Lower lobe of right lung (tissue), 2 donors: ENCODE measurements around the gene ST6GAL2. TPM values are rescaled to one million over a fixed set of nuclear protein-coding genes. Genes with fewer than 3 reads are reported as not detected.

Experiments used
- ATAC-seq, 2 donors: fragments of 200-7000 bp; cut with Tn5 transposase; one replicate each; pipeline ENCODE4 v1.9.1; 2020 to 2022; ENCODE audit warnings: mild to moderate bottlenecking in 2 of 2, moderate library complexity in 2 of 2
- DNase-seq: peaks from one replicate; pipeline ENCODE4 v3.0.0-alpha.2; 2020
- H3K27ac ChIP-seq: fragments of 200-600 bp; one replicate; pipeline ENCODE4 v1.8.0; 2022
- H3K27me3 ChIP-seq: fragments of 200-600 bp; one replicate; pipeline ENCODE4 v1.8.0; 2022; ENCODE audit warnings: low read depth
- H3K36me3 ChIP-seq: fragments of 200-600 bp; one replicate; pipeline ENCODE4 v1.8.0; 2022; ENCODE audit warnings: mild to moderate bottlenecking
- H3K4me1 ChIP-seq: fragments of 200-600 bp; one replicate; pipeline ENCODE4 v1.8.0; 2022
- H3K4me3 ChIP-seq: fragments of 200-600 bp; one replicate; pipeline ENCODE4 v1.8.0; 2022; ENCODE audit warnings: mild to moderate bottlenecking
- H3K9me3 ChIP-seq: fragments of 200-600 bp; one replicate; pipeline ENCODE4 v1.8.0; 2022
- CTCF ChIP-seq: fragments of 200-600 bp; IDR thresholded peaks from one replicate; pipeline ENCODE4 v1.8.0; 2022; ENCODE audit warnings: antibody characterized with exemption, mild to moderate bottlenecking
- intact Hi-C: fragments of 100-400 bp; cut with DNase I; formaldehyde crosslinking; loops from one replicate; pipeline ENCODE4 v1.11.0; 2022
- total RNA-seq: library from RNA; stranded (reverse); fragmentation: NEBNext Ultra II Directional; extraction: Animal tissue kit (Norgen Biotek cat#: 25700); gene quantifications from one replicate; pipeline ENCODE4 v1.2.1, GENCODE V29; 2021
- donor health status: DM: no; HTN: yes; CAD: no; lungs with severe emphysema.

Gene ST6GAL2
- total RNA-seq, 1 donor from 2014 or later, result 0.92 TPM

- TF ChIP-seq CTCF, result no peak
- Histone ChIP-seq H3K4me3 (no peak overlapping the region), H3K9me3 (no peaks in the 10 kb centered on the region), H3K4me1 (no peaks in the 10 kb centered on the region), H3K27me3 (no peaks in the 10 kb centered on the region), H3K27ac (no peak overlapping the region), H3K36me3 (no peaks in the 10 kb centered on the region)
- no peak for DNase-seq
- intact Hi-C loops, result no loop called here
- ATAC-seq, result no peak
Observed at GRCh38 chr2:106869512-106870275, 16.3 kb downstream of the ST6GAL2 start.

GRCh38 chr2:106868275-106868674, 17.7 kb downstream of the ST6GAL2 start:
- H3K4me1 ChIP-seq, result no peaks in the 10 kb centered on the region
- H3K36me3 ChIP-seq, result no peaks in the 10 kb centered on the region
- H3K9me3 ChIP-seq, result no peaks in the 10 kb centered on the region
- intact Hi-C loops, result no loop called here
- H3K27me3 ChIP-seq, result no peaks in the 10 kb centered on the region
- H3K27ac ChIP-seq, result no peak overlapping the region
- ATAC-seq (no peak), DNase-seq (no peak)
- TF ChIP-seq CTCF, result no peak
- no peak overlapping the region for H3K4me3 ChIP-seq

GRCh38 chr2:106867196-106867953, 18.6 kb downstream of the ST6GAL2 start:
- no peaks in the 10 kb centered on the region for H3K9me3 ChIP-seq
- no peaks in the 10 kb centered on the region for H3K4me1 ChIP-seq
- H3K27ac ChIP-seq, result no peak overlapping the region
- no peak overlapping the region for H3K4me3 ChIP-seq
- DNase-seq, result no peak
- intact Hi-C loops, result no loop called here
- no peaks in the 10 kb centered on the region for H3K36me3 ChIP-seq
- no peak for ATAC-seq
- TF ChIP-seq CTCF, result no peak
- no peaks in the 10 kb centered on the region for H3K27me3 ChIP-seq

GRCh38 chr2:106866641-106867040, 19.3 kb downstream of the ST6GAL2 start:
- no peak overlapping the region for H3K27ac ChIP-seq
- no peaks in the 10 kb centered on the region for H3K27me3 ChIP-seq
- ATAC-seq (no peak), DNase-seq (no peak)
- H3K9me3 ChIP-seq, result no peaks in the 10 kb centered on the region
- TF ChIP-seq CTCF, result no peak
- H3K4me3 ChIP-seq, result no peak overlapping the region
- H3K36me3 ChIP-seq, result no peaks in the 10 kb centered on the region
- H3K4me1 ChIP-seq, result no peaks in the 10 kb centered on the region
- intact Hi-C loops, result no loop called here

- no peaks in the 10 kb centered on the region for H3K4me1 ChIP-seq
- TF ChIP-seq CTCF, result no peak
- no peaks in the 10 kb centered on the region for H3K27me3 ChIP-seq
- ATAC-seq, result no peak
- H3K36me3 ChIP-seq, result no peaks in the 10 kb centered on the region
- H3K4me3 ChIP-seq, result no peak overlapping the region
- no peaks in the 10 kb centered on the region for H3K9me3 ChIP-seq
- intact Hi-C loops, result no loop called here
- H3K27ac ChIP-seq, result no peak overlapping the region
- no peak for DNase-seq
Observed at GRCh38 chr2:106864051-106864450, 21.9 kb downstream of the ST6GAL2 start.
